Thyroid gland (tissue), 4 donors: ENCODE results near the gene ATRNL1. TPM values are rescaled to one million over a fixed set of nuclear protein-coding genes. Genes with fewer than 3 reads are reported as not detected.

Source experiments
- DNase-seq, 2 donors: peaks; one replicate each; pipeline ENCODE4 v3.0.0-alpha.2; 2019
- H3K27ac ChIP-seq, 3 donors: fragments of 200-600 bp; sonication (generic); 1 replicate in 2 of 3; 2 replicates in 1 of 3; pipeline ENCODE4 v1.5.1; 2016 to 2019; ENCODE audit warnings: mild to moderate bottlenecking in 1 of 3, moderate library complexity in 1 of 3
- H3K27me3 ChIP-seq: fragments of 200-600 bp; sonication (generic); one replicate; pipeline ENCODE4 v1.5.1; 2019
- H3K36me3 ChIP-seq, 2 donors: fragments of 200-600 bp; sonication (generic); one replicate each; pipeline ENCODE4 v1.5.1; 2016 to 2019
- H3K4me1 ChIP-seq, 2 donors: fragments of 200-600 bp; sonication (generic); one replicate each; pipeline ENCODE4 v1.5.1; 2017 to 2019
- H3K4me3 ChIP-seq, 3 donors: fragments of 200-600 bp; sonication (generic); replicated peaks in 1 of 3; 1 replicate in 2 of 3; 2 replicates in 1 of 3; pipeline ENCODE4 v1.5.1; 2016; ENCODE audit warnings: mild to moderate bottlenecking in 1 of 3
- H3K9me3 ChIP-seq: fragments of 200-600 bp; sonication (generic); one replicate; pipeline ENCODE4 v1.5.1; 2017
- POLR2A ChIP-seq, 2 donors: fragments of 450-650 bp; IDR thresholded peaks; one replicate each; pipeline ENCODE4 v1.6.1; 2017; ENCODE audit warnings: antibody characterized with exemption in 2 of 2, mild to moderate bottlenecking in 2 of 2, moderate library complexity in 1 of 2
- WGBS, 2 donors: methylation state at CpG; one replicate each; pipeline ENCODE4 v1.1.5; 2017; 5-methylcytosine and 5-hydroxymethylcytosine counted together
- intact Hi-C: fragments of 100-400 bp; cut with DNase I; formaldehyde crosslinking; loops from one replicate; pipeline ENCODE4 v1.15.1; 2023
- total RNA-seq, 4 donors: library from RNA; depleted of rRNA; stranded (reverse); fragments of >200 nt; gene quantifications; one replicate each; pipeline ENCODE4 v1.2.3, GENCODE V29; 2016
- TF ChIP-seq, protein P1 (sequence below), 6 experiments: fragments of 200-600 bp in 3 of 6; fragments of 450-650 bp in 3 of 6; sonication (generic) in 3 of 6; IDR thresholded peaks; one replicate each; pipeline ENCODE4 v1.5.1; 2016 to 2019; ENCODE audit warnings: antibody characterized with exemption in 6 of 6, mild to moderate bottlenecking in 2 of 6, inconsistent platforms in 1 of 6, moderate library complexity in 1 of 6

ATRNL1 gene
- total RNA-seq, 4 donors from 2014 or later, result 2.3 to 6.3 (median 3.8) TPM

DNA sequence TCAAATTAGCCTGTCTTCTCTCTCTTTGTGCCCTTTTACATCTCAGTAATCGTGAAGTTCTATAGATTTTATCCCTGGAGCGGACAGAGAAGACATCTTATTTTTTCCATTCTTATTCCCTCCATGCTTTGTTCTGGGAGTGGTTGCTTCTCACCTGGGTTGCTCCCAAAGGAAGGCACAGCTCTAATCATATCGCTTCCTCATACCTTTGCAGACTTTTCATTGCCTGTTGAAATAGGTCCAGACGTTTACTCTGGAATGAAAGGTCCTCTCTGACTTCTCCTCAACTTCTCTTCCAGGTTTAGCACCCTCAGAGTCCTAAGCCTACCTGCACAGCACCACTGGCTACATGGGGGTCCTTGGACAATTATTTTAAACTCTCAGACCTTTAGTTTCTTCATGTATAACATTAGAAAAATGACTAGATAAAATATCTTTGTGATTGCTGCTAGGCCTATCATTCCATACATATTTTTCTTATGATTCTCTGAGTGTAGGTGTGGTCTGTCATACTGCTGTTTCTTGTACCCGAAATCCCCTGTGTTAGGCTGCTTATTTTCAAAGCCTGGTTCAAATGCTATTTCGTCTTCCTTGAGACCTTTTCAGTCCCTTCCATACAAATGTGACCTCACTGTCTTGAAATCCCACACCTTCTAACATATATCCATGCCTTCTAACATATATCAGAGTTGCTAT lies 761.7 kb downstream of the ATRNL1 start:
- no peak for DNase-seq
- H3K27me3 ChIP-seq, result no peaks in the 10 kb centered on the region
- H3K36me3 ChIP-seq, result no peaks in the 10 kb centered on the region
- H3K4me1 ChIP-seq, result peaks cover 0 to 2% of the 10 kb centered on the region in 2 donors
- intact Hi-C loops, result no loop called here
- H3K4me3 ChIP-seq, result no peak overlapping the region
- H3K9me3 ChIP-seq, result no peaks in the 10 kb centered on the region
- H3K27ac ChIP-seq, result no peak overlapping the region
- WGBS, 2 donors, result 86% methylated on average over 6 of the region's 6 CpGs
- TF ChIP-seq, protein P1, sequence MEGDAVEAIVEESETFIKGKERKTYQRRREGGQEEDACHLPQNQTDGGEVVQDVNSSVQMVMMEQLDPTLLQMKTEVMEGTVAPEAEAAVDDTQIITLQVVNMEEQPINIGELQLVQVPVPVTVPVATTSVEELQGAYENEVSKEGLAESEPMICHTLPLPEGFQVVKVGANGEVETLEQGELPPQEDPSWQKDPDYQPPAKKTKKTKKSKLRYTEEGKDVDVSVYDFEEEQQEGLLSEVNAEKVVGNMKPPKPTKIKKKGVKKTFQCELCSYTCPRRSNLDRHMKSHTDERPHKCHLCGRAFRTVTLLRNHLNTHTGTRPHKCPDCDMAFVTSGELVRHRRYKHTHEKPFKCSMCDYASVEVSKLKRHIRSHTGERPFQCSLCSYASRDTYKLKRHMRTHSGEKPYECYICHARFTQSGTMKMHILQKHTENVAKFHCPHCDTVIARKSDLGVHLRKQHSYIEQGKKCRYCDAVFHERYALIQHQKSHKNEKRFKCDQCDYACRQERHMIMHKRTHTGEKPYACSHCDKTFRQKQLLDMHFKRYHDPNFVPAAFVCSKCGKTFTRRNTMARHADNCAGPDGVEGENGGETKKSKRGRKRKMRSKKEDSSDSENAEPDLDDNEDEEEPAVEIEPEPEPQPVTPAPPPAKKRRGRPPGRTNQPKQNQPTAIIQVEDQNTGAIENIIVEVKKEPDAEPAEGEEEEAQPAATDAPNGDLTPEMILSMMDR (IDR thresholded peaks at IDR 0.05), result no peak
- no peak for TF ChIP-seq POLR2A (IDR thresholded peaks at IDR 0.05)

DNA sequence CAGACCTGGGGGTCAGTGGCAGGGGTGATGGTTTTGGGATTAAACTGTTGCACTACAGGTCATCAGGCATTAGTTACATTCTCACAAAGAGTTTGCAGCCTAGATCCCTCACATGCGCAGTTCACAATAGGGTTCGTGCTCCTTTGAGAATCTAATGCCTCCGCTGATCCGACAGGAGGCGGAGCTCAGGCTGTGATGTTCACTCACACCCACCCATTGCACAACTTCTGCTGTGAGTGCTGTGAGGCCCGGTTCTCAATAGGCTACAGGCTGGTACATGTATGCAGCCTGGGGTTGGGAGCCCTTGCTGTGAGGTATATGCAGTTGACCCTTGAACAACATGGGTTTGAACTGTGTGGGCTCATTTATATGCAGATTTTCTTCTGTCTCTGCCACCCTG lies 763.4 kb downstream of the ATRNL1 start:
- no peak for TF ChIP-seq POLR2A (IDR thresholded peaks at IDR 0.05)
- TF ChIP-seq, protein P1 (IDR thresholded peaks at IDR 0.05), result no peak
- no peaks in the 10 kb centered on the region for H3K27me3 ChIP-seq
- H3K9me3 ChIP-seq, result no peaks in the 10 kb centered on the region
- intact Hi-C loops, result no loop called here
- H3K36me3 ChIP-seq, result no peaks in the 10 kb centered on the region
- WGBS, 2 donors, result 91 to 95% methylated on average over 6 of the region's 6 CpGs
- no peaks in the 10 kb centered on the region for H3K4me1 ChIP-seq
- H3K27ac ChIP-seq, result no peak overlapping the region
- H3K4me3 ChIP-seq, result no peak overlapping the region
- DNase-seq, result no peak

DNA sequence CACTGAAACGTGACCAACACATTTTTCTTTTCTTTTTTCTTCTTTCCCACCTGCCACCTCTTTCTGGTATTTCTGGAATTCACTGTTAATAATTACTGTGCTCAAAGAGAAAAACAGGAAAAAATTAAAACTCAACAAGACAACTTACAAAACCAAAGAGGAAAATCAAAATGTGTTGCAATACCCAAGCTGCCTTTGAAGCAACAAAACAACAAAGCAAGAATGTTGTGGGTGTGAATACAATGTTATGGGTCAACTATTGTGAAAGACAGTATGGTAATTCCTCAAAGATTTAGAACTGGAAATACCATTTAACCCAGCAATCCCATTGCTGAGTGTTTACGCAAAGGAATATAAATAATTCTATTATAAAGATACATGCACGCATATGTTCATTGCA lies 764.7 kb downstream of the ATRNL1 start:
- H3K27ac ChIP-seq, result no peak overlapping the region
- 75 to 88% methylated on average over 3 of the region's 3 CpGs for WGBS, 2 donors
- no peak overlapping the region for H3K4me3 ChIP-seq
- no peaks in the 10 kb centered on the region for H3K27me3 ChIP-seq
- no peak for TF ChIP-seq POLR2A (IDR thresholded peaks at IDR 0.05)
- TF ChIP-seq, protein P1 (IDR thresholded peaks at IDR 0.05), result no peak
- no peaks in the 10 kb centered on the region for H3K36me3 ChIP-seq
- DNase-seq, result no peak
- intact Hi-C loops, result no loop called here
- no peaks in the 10 kb centered on the region for H3K9me3 ChIP-seq
- no peaks in the 10 kb centered on the region for H3K4me1 ChIP-seq

DNA sequence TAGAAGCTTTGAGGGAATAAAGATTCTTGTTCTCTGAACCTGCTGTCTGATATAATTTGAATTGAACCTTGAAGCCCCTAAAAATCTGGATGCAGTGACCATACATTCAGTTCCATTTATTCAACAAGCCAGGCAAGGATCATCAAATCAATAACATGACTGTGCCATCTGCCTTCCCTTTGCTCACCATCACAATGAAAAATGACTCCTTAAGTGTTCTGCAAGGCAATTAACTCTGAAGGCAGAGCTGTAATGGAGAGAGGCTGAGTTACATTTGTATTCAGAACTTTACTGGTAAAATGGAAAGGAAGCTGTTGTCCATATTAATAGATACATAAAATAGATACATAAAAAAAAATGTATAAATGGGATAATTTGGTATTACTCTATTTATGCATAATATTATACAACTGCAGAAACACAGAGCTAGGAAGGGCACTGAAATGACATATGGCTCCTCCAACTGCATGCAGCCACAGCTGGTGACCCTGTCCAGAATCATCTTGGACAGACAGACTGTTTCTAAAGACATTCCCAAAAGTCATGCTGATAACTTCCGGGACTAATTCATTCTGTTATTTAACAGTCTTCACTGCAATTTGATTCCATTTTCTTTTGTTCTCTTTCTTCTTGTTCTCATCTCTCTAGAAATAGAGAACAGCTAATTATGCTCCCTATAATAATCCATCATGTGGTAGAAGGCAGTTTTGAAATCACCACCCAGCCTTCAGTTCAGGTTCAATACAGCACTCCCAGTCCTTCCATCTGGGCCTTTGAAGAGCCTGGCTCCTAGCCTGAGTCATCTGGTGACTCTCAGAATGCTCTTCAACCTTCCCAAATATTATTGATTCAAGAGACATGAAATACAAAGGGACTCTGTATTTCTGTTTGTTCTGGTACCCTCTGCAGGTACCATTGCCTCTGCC lies 767.3 kb downstream of the ATRNL1 start:
- H3K36me3 ChIP-seq, result no peaks in the 10 kb centered on the region
- H3K27ac ChIP-seq, result no peak overlapping the region
- intact Hi-C loops, result no loop called here
- TF ChIP-seq POLR2A (IDR thresholded peaks at IDR 0.05), result no peak
- H3K4me3 ChIP-seq, result no peak overlapping the region
- WGBS, 2 donors, result 69 to 85% methylated on average over 1 of the region's 1 CpG
- H3K27me3 ChIP-seq, result no peaks in the 10 kb centered on the region
- no peaks in the 10 kb centered on the region for H3K4me1 ChIP-seq
- no peak for DNase-seq
- no peaks in the 10 kb centered on the region for H3K9me3 ChIP-seq

DNA sequence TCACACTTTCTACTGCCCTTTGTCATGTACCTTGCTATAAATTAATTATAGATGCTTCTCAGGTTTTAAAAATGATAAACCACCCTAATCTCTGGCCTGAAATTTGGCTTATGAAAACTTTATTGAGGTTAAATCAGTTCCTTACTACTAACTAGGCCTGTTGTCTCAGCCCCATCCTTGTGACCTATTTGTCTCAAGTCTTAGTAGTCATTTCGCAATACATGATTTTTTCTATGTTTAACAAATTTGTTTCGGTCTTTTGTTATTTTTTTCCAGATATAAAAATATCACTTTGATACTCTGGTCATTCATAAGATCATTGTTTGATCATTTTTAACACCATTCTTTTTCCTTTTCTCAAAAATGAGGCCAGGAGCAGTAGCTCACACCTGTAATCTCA lies 768.3 kb downstream of the ATRNL1 start:
- intact Hi-C loops, result no loop called here
- Histone ChIP-seq H3K4me3 (no peak overlapping the region), H3K9me3 (no peaks in the 10 kb centered on the region), H3K36me3 (no peaks in the 10 kb centered on the region), H3K27ac (no peak overlapping the region), H3K4me1 (no peaks in the 10 kb centered on the region), H3K27me3 (no peaks in the 10 kb centered on the region)
- 87 to 91% methylated on average over 2 of the region's 2 CpGs for WGBS, 2 donors
- TF ChIP-seq POLR2A (IDR thresholded peaks at IDR 0.05), result no peak
- TF ChIP-seq, protein P1 (IDR thresholded peaks at IDR 0.05), result no peak
- DNase-seq, result no peak
